G401.6 (cell line): ENCODE data around the gene CLEC10A.
"Not testable (repeated sequence)": the region's sequence is repeated elsewhere in the genome, so short reads cannot be mapped to it uniquely, and the experiment has no call there.

Experiments used
- FAIRE-seq: peaks from 2 replicates; lab custom pipeline; 2012; peaks lifted over from hg19 to GRCh38; lab: Jason Lieb, UNC

The CLEC10A gene

GRCh38 chr17:7072406-7072805 lies 7.6 kb downstream of the CLEC10A start:
- FAIRE-seq: no peak

DNA sequence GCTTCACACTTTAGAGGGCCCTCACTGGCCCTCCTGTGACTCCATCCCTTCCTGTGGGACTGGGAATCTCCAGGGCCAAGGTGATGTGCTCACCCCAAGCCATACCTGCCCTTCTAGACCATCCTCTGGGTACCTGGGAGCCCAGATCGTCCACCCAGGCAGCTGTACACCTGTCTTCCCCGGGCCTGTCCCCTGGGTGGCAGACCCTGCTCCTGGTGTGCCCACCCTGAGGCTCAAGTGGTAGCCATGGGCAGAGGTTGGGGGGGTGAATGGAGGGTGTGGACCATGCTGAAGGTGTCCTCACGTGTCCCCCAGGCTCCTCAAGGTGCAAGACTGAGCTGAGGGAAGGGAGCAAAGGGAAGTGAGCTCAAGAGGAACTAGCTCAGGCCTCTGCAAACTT lies 9.3 kb downstream of the CLEC10A start:
- FAIRE-seq: no peak

- FAIRE-seq: no peak
Measured at GRCh38 chr17:7068268-7068667, 11.8 kb downstream of the CLEC10A start.

GRCh38 chr17:7067198-7067597 lies 12.9 kb downstream of the CLEC10A start:
- no peak for FAIRE-seq

GRCh38 chr17:7064261-7064660 lies 15.8 kb downstream of the CLEC10A start:
- FAIRE-seq: no peak

DNA sequence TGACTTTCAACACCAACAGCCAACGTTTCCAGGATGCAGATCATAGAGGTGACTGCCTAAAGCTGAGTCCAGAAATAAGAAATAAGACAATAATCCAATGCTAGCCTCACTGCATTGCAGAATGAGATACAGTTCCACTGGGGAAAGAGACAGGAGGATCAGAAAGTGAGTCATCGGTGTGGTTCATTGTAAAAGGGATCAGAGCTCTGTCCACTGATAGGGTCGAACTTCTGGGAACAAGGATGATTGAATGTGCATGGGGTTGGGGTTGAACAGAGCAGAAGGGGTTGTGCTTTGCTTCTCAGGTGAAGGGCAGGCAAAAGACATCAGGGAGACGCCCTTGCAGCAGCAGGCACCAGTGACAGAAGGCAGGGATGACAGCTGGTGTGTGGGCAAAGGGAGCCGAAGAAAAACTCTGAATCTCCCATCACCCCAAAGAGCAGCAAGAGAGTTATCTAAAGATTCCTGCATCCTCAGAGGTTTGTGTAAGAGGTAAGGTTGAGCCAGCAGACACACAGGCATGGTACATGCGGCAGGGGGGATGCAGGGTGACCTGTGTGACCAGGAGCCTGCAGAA lies 16.4 kb downstream of the CLEC10A start:
- FAIRE-seq: no peak

- no peak for FAIRE-seq
Measured at GRCh38 chr17:7060165-7060891, 19.7 kb downstream of the CLEC10A start.

DNA sequence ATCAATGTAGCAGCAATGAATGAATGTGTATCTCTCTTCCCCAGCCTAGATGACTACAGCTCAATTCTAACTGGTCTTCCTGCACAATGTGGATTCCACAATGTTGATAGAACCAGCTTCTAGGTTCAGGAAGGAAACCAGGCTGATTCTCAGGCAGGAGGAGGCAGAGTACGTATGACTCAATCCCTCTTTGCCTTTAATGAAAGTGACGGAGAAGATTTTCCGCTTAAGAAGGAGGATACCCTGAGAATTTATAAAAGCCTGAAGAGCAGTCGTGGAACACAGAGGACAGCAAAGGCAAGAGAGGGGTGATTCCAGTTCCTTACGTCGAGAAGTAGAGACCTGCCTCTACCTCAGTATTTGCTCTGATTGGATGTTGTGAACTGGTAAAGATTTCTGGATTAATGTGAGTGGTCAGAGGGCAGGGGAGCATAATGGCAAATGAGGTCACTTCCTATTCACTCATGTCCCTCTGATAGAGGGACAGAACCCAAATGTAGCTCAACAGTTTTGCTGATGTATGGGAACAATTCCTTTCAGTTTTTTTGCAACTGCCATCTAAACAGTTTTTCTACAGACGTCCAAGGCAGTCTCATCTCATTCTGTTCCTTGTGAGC lies 21.1 kb downstream of the CLEC10A start:
- FAIRE-seq: no peak

DNA sequence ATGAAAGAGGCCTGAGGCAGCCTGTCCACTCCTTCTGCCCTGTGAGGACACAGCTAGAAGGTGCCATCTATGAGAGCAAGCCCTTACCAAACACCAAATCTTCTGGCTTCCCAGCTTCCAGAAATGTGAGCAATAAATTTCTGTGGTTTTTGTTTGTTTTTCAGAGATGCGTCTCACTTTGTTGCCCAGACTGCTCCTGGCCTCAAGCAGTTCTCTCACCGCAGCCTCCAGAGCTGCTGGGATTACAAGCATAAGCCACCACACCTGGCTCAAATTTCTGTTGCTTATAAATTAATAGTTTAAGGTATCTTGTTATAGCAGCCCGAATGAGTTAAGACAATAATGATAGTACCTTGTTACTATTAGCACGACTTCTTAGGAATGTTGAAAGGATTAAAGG lies 23.7 kb downstream of the CLEC10A start:
- no peak for FAIRE-seq

DNA sequence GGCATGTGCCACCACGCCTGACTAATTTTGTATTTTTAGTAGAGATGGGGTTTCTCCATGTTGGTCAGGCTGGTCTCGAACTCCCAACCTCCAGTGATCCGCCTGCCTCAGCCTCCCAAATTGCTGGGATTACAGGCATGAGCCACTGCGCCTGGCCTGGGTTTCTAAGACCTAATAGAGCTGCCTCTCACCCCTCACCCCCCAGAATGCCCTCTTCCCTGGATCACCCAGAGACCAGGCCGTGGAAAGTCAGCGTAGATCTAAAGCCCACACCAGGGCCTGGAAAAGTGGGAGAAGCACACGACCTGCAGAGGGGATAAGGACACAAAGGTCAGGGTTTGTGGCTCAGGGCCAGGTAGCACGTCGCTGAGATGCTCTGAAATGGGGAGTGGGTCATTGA lies 29.5 kb downstream of the CLEC10A start:
- FAIRE-seq: not testable (repeated sequence)

DNA sequence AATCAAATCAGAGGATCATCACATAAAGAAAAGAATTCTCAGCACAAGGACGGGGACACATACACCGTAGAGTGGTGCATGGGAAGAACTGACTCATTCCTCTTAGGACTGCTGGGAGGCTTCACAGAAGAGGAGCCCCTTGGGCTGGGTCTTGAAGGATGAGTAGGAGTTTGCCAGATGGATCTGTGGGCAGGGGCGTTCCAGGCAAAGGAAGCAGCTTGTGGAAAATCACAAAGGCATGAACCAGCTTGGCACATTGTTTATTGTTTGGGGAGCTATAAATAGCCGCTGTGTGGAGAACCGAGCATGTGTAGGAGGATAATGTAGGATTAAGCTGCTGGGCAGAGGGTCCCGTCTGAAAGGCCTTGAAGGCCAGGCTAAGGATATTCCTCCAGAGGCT lies 31.1 kb downstream of the CLEC10A start:
- no peak for FAIRE-seq

DNA sequence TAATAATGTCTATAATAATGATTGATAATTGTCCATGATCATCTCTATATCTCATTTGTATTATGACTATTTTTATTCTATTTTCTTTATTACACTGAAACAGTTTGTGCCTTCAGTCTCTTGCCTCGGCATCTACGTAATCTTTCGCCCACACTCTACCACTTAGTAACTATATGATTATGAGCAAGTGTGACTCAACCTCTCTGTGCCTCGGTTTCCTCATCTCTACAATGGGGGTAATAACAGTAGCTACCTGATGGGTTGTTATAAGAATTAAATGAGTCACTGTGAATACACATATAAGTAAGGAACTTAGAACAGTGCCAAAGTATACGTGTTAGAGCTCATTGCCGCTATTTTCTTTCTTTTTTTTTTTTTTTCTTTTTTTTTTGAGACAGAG lies 32.5 kb downstream of the CLEC10A start:
- FAIRE-seq: no peak

- not testable (repeated sequence) for FAIRE-seq
Measured at GRCh38 chr17:7046725-7047397, 33.2 kb downstream of the CLEC10A start.

DNA sequence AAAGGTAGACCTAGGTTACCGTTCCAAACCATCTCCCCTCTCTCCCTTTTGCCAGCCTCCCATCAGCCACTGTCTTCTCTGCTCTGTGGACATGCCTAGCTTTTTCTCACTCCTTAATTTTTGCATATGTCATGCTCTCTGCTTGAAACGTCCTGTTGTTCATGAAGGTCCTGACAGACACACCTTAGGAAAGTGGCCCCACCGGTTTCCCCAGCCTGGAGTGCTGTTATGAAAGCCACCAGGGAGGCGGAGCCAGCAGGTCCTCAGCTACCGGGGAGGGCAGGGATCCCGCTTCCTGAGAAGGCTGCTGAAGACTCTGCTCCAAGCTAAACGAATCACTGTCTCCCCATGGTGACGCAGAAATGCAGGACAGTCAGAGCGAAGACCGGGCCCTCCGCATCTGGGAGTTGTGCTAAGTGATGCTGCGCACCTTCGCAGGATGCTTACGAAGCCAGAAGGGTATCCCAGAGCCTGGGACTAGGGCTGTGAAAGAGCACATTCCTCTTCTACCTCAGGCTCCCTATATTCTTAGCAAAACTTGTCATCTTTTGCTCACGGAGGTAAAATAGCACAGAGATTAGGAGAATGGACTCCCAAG lies 33.8 kb downstream of the CLEC10A start:
- FAIRE-seq: no peak

DNA sequence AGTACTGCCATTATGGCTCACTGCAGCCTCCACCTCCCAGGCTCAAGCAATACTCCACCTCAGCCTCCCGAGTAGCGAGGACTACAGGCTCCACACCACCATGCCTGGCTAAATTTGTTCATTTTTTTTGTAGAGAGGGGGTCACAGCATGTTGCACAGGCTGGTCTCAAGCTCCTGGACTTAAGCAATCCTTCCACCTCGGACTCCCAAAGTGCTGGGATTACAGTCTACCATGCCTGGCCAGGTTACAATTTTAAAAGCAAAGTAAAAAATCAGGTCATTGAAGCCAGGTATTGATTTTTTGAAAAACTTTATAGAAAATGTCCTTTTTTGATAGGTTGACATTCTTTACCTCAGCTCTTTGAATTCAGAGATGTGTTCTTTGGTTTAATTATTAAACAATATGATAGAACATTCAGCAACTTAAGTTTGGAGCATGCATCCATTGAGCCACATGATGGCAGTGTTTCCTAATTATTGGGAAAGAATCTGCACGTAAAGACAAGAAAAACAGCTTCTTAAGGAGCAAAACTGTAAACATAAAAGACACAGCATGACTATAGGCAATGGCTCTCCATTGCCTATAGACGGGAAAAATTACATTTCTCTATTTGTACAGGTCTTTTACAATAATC lies 34.4 kb downstream of the CLEC10A start:
- peak; percentile 94 for FAIRE-seq

GRCh38 chr17:7043497-7044198 lies 36.4 kb downstream of the CLEC10A start, which contains the start of gene SLC16A11:
SLC16A11 (minus strand) TSS chr17:7044092; CDS start chr17:7043513, 579 bp downstream.
- no peak for FAIRE-seq

DNA sequence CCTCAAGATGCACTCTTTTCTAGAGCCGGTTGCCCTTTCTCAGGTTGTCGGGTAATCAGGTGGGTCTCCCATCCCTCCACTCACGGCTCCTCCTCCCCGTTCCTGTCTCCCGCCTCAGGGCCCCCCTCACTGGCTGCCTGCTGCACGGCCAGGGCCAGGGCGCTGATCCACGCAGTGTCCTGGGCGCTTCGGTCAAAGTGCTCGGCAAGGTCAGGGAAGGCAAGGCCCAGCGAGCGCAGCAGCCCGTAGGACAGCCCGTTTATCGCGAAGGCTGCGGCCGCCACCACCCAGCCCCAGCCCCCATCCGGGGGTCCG lies 36.9 kb downstream of the CLEC10A start:
- FAIRE-seq: no peak

DNA sequence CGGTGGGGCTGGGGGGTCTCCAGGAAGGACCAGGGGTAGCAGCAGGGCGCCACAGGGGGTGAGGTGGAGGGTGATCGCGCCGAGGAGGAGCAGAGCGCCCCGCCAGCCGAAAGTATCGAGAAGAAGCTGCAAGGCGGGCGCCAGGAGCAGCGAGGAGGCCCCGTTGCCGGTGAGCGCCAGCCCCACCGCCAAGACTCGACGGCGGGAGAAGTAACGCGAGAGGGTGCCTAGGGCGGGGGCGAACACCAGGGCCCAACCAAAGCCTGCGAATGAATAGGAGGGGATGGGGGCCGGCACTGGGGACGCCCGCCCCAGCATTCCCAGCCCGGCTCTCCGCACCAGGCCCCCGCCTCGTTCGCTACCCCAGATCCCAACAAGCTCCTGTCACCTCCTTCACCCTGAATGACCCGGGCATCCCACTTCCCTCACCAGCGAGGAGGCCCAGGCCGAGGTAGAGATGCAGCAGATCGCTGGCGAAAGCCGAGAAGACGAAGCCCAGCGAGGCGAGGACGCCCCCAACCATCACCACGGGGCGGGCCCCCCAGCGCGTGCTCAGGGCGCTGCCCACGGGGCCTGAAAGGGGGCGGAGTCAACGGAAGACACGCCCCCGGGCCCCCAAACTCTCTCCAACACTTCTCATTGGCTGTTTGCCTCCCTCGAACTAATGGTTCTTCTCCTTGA lies 37.4 kb downstream of the CLEC10A start:
- FAIRE-seq: no peak

DNA sequence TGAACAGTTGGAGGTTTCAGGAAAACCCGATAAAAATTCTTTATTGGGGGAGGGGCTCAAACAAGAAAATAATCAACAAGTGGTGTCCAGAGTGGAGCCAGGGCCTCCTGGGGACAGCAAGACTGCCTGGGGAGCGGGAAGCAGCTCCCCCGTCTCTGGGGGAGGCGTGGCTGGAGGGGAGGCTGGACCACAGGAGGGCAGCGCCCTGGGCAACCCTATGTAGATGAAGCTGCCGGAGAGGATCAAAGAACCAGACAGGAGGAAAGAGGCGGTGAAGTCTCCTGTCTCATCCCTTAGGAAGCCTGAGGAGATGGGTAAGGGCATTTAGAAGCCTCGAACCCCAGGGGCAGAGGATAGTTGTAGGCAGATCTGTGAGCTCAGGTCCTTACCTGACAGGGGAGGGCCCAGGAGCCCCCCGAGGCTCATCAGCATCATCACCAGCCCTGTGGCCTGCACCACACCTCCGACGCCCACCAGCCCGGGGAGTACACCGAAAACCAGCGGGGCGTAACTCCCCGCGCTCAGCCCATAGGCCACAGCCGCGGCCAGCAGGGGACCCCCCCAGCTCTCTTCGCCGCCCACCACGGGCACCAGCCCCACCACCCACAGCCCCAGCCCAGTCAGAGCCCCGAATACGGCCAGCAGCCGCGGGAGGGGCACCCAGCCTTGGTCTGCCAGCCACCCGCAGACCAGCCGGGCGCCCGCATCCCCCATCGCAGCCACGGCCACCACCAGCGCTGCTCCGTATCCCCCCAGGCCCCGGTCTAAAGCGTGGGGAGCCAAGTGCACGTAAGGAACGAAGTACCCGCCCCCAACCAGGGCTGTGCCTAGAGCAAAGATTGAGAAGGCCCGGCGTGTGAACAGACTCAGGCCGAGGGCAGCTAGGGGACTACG lies 38.2 kb downstream of the CLEC10A start:
- no peak for FAIRE-seq

GRCh38 chr17:7039832-7040231 lies 40.2 kb downstream of the CLEC10A start:
- no peak for FAIRE-seq
